ENCODE data around the gene ZNF48. TPM values are rescaled to one million over a fixed set of nuclear protein-coding genes. Genes with fewer than 3 reads are reported as not detected.

ZNF48 gene
- total RNA-seq, 1 experiment from 2014 or later, result 20.5 TPM

GRCh38 chr16:30446203-30446595 is 51.0 kb downstream of the ZNF48 start:
- Histone ChIP-seq H3K4me1 (ENCODE audit: low read length) (peaks cover 23% of the 10 kb centered on the region), H3K27ac (ENCODE audit: low read length) (no peak overlapping the region), H3K4me2 (ENCODE audit: low read depth, low read length, poor library complexity, severe bottlenecking) (peak overlapping the region; percentile 97), H3K9ac (ENCODE audit: low read length) (peak overlapping the region; percentile 99), H3K79me2 (ENCODE audit: low read length) (peaks cover 23% of the 10 kb centered on the region), H3K4me3 (ENCODE audit: low read length) (peak overlapping the region; percentile 89), H3K27me3 (ENCODE audit: low read length) (no peaks in the 10 kb centered on the region), H3K9me3 (ENCODE audit: low read length) (no peaks in the 10 kb centered on the region), H3K36me3 (ENCODE audit: insufficient read depth, low read length) (peaks cover 11% of the 10 kb centered on the region; the same call in 1 of the 2 replicates), H2AFZ (ENCODE audit: low read length) (peak overlapping the region; percentile 98), H4K20me1 (ENCODE audit: insufficient read depth, low read depth, low read length) (peaks cover 22% of the 10 kb centered on the region), H3K9me2 (replicated peaks; ENCODE audit: insufficient read depth, low read length) (no peaks in the 10 kb centered on the region)
- no peak for DNase-seq

GRCh38 chr16:30447512-30448226 is 52.4 kb downstream of the ZNF48 start:
- Histone ChIP-seq H3K4me2 (ENCODE audit: low read depth, low read length, poor library complexity, severe bottlenecking) (no peak overlapping the region), H3K9ac (ENCODE audit: low read length) (no peak overlapping the region)

GRCh38 chr16:30449116-30449435 is 53.9 kb downstream of the ZNF48 start:
- Histone ChIP-seq H3K79me2 (ENCODE audit: low read length) (peaks cover 16% of the 10 kb centered on the region), H3K4me2 (ENCODE audit: low read depth, low read length, poor library complexity, severe bottlenecking) (no peak overlapping the region), H3K4me1 (ENCODE audit: low read length) (peaks cover 16% of the 10 kb centered on the region), H3K9me3 (ENCODE audit: low read length) (no peaks in the 10 kb centered on the region), H4K20me1 (ENCODE audit: insufficient read depth, low read depth, low read length) (peaks cover 12% of the 10 kb centered on the region), H2AFZ (ENCODE audit: low read length) (no peak overlapping the region), H3K36me3 (ENCODE audit: insufficient read depth, low read length) (peaks cover 2% of the 10 kb centered on the region; the same call in 1 of the 2 replicates), H3K27ac (ENCODE audit: low read length) (no peak overlapping the region), H3K4me3 (ENCODE audit: low read length) (no peak overlapping the region), H3K27me3 (ENCODE audit: low read length) (no peaks in the 10 kb centered on the region), H3K9ac (ENCODE audit: low read length) (no peak overlapping the region), H3K9me2 (replicated peaks; ENCODE audit: insufficient read depth, low read length) (no peaks in the 10 kb centered on the region)
- DNase-seq, result no peak

More at GRCh38 chr16:30447512-30448226, 52.4 kb downstream of the ZNF48 start:
- Histone ChIP-seq H3K79me2 (ENCODE audit: low read length) (peaks cover 23% of the 10 kb centered on the region), H3K27me3 (ENCODE audit: low read length) (no peaks in the 10 kb centered on the region), H3K9me2 (replicated peaks; ENCODE audit: insufficient read depth, low read length) (no peaks in the 10 kb centered on the region), H3K4me3 (ENCODE audit: low read length) (no peak overlapping the region), H3K36me3 (ENCODE audit: insufficient read depth, low read length) (peaks cover 11% of the 10 kb centered on the region; the same call in 1 of the 2 replicates), H2AFZ (ENCODE audit: low read length) (no peak overlapping the region), H3K4me1 (ENCODE audit: low read length) (peaks cover 23% of the 10 kb centered on the region), H3K9me3 (ENCODE audit: low read length) (no peaks in the 10 kb centered on the region), H3K27ac (ENCODE audit: low read length) (no peak overlapping the region), H4K20me1 (ENCODE audit: insufficient read depth, low read depth, low read length) (peaks cover 22% of the 10 kb centered on the region)
- no peak for DNase-seq

Small RNA genes lying within 50 kb of the gene (small RNA-seq; reads per million reads assigned to genes)
- gene RF00406, result 2.6 reads per million, percentile 62 among the genes with 10 or more reads in this experiment

Other genes with a start within 250 kb of the ZNF48 start
- 362 and 820 TPM in 2 replicates for gene CORO1A, start 211.8 kb upstream of the ZNF48 start, total RNA-seq (2014; rRNA removed; shearing (Covaris generic); ENCODE audit: low replicate concordance)
- gene BOLA2B, start 201.8 kb upstream of the ZNF48 start, total RNA-seq (2014; rRNA removed; shearing (Covaris generic); ENCODE audit: low replicate concordance), result 98.5 and 166 TPM in 2 replicates
- gene SLX1A, start 201.5 kb upstream of the ZNF48 start, total RNA-seq (2014; rRNA removed; shearing (Covaris generic); ENCODE audit: low replicate concordance), result 18.3 and 101 TPM in 2 replicates
- gene SULT1A3, start 196.2 kb upstream of the ZNF48 start, total RNA-seq (2014; rRNA removed; shearing (Covaris generic); ENCODE audit: low replicate concordance), result 7.1 and 13.8 TPM in 2 replicates
- 0.58 and 9.1 TPM in 2 replicates for gene NPIPB13, start 146.9 kb upstream of the ZNF48 start, total RNA-seq (2014; rRNA removed; shearing (Covaris generic); ENCODE audit: low replicate concordance)
- gene CD2BP2, start 40.1 kb upstream of the ZNF48 start, total RNA-seq (2014; rRNA removed; shearing (Covaris generic); ENCODE audit: low replicate concordance), result 45.4 and 65.1 TPM in 2 replicates
- gene TBC1D10B, start 24.9 kb upstream of the ZNF48 start, total RNA-seq (2014; rRNA removed; shearing (Covaris generic); ENCODE audit: low replicate concordance), result 31.2 and 45.5 TPM in 2 replicates
- gene MYL11, start 20.6 kb upstream of the ZNF48 start, total RNA-seq (2014; rRNA removed; shearing (Covaris generic); ENCODE audit: low replicate concordance), result not detected in 2 replicates
- 64.1 and 117 TPM in 2 replicates for gene SEPTIN1, start 12.9 kb upstream of the ZNF48 start, total RNA-seq (2014; rRNA removed; shearing (Covaris generic); ENCODE audit: low replicate concordance)
- gene ZNF771, start 12.2 kb downstream of the ZNF48 start, total RNA-seq (2014; rRNA removed; shearing (Covaris generic); ENCODE audit: low replicate concordance), result 13.1 and 20.0 TPM in 2 replicates
- gene DCTPP1, start 34.6 kb downstream of the ZNF48 start, total RNA-seq (2014; rRNA removed; shearing (Covaris generic); ENCODE audit: low replicate concordance), result 31.3 and 48.5 TPM in 2 replicates
- 16.3 and 21.8 TPM in 2 replicates for gene SEPHS2, start 50.5 kb downstream of the ZNF48 start, total RNA-seq (2014; rRNA removed; shearing (Covaris generic); ENCODE audit: low replicate concordance)
- gene ITGAL, start 77.3 kb downstream of the ZNF48 start, total RNA-seq (2014; rRNA removed; shearing (Covaris generic); ENCODE audit: low replicate concordance), result 0.07 and 0.51 TPM in 2 replicates
- gene ZNF768, start 131.1 kb downstream of the ZNF48 start, total RNA-seq (2014; rRNA removed; shearing (Covaris generic); ENCODE audit: low replicate concordance), result 59.4 and 107 TPM in 2 replicates
- gene ZNF747, start 139.4 kb downstream of the ZNF48 start, total RNA-seq (2014; rRNA removed; shearing (Covaris generic); ENCODE audit: low replicate concordance), result 9.8 and 16.9 TPM in 2 replicates
- gene ZNF764, start 163.0 kb downstream of the ZNF48 start, total RNA-seq (2014; rRNA removed; shearing (Covaris generic); ENCODE audit: low replicate concordance), result 7.0 and 15.8 TPM in 2 replicates
- gene ZNF688, start 176.3 kb downstream of the ZNF48 start, total RNA-seq (2014; rRNA removed; shearing (Covaris generic); ENCODE audit: low replicate concordance), result 18.0 and 24.9 TPM in 2 replicates
- gene ZNF785, start 190.3 kb downstream of the ZNF48 start, total RNA-seq (2014; rRNA removed; shearing (Covaris generic); ENCODE audit: low replicate concordance), result 14.9 and 20.8 TPM in 2 replicates
- gene ZNF689, start 215.0 kb downstream of the ZNF48 start, total RNA-seq (2014; rRNA removed; shearing (Covaris generic); ENCODE audit: low replicate concordance), result 6.9 and 7.5 TPM in 2 replicates